Activated gamma-delta T cell (primary cell): ENCODE measurements around the gene NRG2.

Experiments used
- DNase-seq: peaks from one replicate; lab custom pipeline; 2025; lab: John Stamatoyannopoulos, UW

Gene NRG2

GRCh38 chr5:140041099-140041491 is 2.0 kb downstream of the NRG2 start:
- DNase-seq, result no peak

DNA sequence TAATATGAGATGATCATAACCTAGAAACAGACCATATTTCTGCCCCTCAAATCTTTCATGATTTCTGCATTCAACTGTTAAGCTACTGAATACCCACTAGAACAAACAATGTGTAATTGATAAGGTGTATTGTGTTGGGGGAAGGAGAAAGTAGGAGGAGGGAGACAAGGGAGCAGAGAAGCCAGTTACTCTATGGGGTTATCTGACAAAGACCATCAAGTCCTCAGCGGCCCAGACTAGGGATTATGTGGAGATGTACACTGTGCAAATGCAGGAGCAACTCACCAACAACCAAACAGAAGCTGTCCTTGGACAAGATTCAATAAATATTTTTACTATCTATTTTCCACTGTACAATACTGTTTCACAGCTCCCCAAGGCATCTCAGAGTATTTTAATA is 2.7 kb downstream of the NRG2 start:
- DNase-seq, result no peak

GRCh38 chr5:140039561-140039960 is 3.5 kb downstream of the NRG2 start:
- no peak for DNase-seq

GRCh38 chr5:140038373-140038957 is 4.6 kb downstream of the NRG2 start:
- no peak for DNase-seq

DNA sequence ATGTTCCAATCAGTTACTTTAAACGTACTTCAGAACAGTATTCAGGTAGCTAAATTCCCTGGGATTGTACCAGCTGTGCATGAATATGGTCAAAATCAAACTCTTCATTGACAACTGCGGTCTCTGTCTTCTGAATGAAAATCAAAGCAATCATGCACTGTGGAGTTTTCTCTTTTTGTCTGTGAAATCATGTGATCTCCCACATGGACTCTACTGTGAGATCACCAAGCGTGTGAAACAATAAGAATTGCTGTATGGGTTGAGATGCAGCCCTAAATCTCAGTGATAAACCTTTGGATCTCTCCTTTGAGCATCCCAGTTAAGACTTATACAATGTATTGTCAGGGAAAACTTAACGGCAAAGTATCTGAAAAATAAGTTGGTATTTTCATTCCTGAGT is 6.1 kb downstream of the NRG2 start:
- DNase-seq, result no peak

GRCh38 chr5:140035881-140036280 is 7.2 kb downstream of the NRG2 start:
- no peak for DNase-seq

DNA sequence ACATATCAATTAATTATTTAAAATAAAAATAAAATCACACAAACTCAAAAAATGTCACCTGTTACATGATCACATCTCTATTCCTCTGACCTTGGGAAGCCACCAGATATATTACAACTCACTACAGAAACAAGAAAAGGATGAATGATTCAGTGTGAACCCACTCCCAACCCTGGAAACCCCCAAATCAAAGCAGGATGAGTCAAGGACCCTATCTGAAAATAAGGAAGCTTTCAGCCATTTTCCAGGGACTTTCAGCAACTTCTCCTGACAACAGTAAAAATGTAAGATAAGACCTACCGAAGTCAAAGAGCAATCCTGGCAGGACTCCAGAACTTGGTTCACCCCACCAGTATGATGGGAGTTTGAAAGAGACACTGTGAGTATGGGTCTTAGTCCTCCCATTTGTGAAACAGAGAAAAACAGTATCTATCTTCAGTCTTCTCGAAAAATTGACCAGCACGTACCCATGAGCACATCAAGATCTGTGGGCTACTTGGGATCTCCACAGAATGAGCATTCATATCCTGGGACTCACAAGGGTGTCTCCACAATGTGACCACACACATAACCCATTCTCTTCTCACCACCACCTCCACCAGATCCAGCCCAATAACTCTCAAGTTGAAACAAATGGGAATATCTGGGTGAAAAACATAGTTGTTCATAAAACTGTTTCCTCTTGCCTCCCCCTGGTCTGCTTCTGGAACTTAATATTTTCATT is 9.9 kb downstream of the NRG2 start:
- DNase-seq, result no peak

- no peak for DNase-seq
Observed at GRCh38 chr5:140032296-140032695, 10.8 kb downstream of the NRG2 start.

- DNase-seq, result no peak
Observed at GRCh38 chr5:140027807-140028206, 15.3 kb downstream of the NRG2 start.

DNA sequence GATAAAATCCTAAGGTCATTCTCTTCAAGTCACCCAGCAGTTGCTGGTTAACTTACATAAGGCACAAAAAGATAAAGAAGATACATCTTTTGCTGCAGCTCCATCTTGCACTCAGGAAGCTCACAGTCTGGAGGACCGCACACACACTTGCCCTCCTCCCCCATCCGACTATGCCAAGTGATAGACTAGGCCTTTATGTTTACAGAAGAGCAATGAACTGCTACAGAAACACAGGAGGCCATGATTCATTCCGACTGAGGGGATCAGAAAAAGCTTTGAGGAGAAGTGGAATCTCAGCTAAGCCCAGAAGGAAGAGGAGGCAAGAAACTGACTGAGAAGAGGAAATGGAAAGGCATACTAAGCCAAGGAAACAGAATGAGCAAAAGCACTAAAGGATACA is 17.4 kb downstream of the NRG2 start:
- DNase-seq, result no peak

- no peak for DNase-seq
Observed at GRCh38 chr5:140024928-140025327, 18.2 kb downstream of the NRG2 start.

DNA sequence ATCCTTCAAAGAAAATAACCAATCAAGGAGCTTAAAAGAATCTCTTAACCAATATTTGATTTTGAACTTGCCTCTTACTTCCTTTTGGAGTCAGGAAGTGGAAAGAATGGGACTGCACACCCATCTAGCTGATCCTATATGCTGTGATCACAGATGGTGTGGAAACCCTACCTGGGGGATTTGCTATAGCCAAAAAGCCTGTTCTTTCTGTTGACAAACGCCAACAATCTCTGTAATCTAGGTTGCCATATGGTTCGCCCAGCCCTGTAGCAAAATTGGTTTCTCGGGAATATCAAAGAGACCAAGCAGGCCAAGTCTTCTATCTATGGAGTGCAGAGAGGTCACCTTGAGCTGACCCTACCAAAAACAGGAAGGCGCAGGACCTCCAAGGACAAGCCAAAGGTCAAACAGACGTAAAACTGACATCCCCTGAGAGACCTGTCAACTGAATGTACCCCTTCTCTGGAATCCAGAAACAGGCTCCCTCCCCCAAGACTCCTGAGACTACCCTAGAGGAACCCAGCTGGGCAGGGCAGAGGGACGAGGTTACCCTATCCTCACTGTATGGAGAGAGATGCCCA is 19.4 kb downstream of the NRG2 start:
- no peak for DNase-seq

DNA sequence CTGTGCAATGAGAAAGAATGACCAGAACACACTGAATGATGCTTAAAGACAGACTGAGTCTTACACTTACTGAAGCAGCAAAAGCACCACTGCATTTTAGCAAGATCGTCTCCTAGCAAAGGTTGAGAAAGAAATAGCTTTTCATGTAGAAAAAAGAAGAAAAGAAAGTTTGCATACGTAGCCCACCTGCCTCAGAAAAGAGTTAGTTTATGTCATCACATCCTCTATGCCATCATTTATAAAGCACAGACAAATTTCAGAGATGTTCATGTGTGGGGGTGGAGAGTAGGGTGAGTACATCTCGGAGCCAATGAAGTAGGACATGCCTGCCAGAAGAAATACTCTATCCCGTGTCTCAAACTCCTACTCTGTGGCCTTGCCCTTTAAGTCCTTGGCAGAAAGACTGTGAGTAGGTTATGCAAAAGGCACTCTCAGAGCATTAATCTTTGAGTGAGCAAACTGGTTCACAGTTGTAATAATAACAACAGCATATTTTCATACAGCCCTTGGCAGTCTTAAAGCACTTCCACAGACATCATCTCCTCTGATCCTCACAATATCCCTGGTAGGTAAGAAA is 22.4 kb downstream of the NRG2 start:
- DNase-seq, result no peak

- DNase-seq, result no peak
Observed at GRCh38 chr5:140018920-140019644, 24.0 kb downstream of the NRG2 start.

DNA sequence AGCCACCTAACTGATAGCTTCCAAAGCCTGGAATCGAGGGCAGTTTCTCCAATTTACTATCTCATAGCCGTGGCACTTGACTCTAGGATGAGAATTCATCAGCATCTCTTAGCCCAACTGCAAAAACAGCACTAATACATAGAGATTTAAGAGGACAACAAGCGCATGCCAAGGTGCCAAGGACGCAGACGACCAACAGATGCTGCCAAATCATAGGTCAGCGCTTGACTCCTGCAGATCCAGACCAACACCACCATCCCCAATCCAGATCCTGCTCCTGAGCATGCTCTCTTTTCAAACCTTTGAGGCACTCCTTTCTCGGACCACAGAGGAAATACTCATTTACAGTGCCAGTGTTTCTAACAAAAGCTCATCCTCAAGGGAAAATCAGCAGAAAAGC is 24.6 kb downstream of the NRG2 start:
- DNase-seq, result no peak

GRCh38 chr5:140018096-140018481 is 25.0 kb downstream of the NRG2 start:
- no peak for DNase-seq

DNA sequence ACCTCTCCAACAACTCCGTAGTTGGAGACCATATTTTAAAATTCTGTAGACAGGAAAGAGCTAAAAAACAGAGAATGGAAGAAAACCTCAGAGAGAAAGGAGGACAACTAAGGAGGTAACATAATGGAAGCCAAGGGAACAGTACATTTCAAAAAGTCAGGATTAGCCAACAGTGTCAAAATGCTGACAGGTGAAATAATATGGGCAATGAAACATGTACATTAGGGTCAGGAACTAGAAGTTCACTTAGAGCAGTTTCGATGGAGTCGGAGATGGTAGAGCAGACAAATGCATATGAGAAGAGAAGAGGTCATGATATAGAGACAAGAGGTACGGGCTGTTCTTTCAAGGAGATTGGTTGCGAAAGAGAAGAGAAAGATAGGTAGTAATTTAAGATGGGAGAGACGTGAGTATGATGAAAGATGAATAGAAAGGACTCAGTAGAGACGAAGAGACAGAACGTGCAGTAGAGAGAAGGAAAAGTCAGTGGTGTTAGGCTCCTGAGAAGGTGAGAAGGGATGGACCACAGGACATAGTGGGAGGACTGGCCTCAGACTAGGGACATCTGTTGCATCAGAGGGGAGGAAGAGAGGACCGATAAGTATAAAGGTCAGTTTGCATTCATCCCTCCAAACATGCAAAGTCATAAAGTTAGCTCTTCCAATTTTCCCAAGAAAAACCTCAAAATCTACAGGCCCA is 25.6 kb downstream of the NRG2 start:
- no peak for DNase-seq

DNA sequence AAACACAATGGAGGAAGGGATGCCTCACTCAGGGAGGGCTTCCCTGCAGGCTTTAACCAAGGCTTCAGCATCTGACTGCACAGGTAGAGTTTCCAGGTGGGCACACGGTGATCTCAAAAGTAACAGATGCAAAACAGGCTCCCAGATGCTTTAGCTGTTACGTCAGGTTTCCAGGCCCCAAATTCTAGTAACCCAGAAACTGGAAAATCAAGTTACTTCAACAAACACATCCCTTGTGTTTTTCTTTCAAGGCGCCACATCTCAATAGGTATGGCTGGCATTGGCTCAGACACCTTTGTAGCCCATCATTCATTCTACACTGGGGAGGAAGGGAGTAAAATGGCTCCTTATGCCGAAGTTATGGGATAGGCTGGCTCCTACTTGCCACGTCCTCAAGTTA is 27.4 kb downstream of the NRG2 start:
- DNase-seq, result no peak

DNA sequence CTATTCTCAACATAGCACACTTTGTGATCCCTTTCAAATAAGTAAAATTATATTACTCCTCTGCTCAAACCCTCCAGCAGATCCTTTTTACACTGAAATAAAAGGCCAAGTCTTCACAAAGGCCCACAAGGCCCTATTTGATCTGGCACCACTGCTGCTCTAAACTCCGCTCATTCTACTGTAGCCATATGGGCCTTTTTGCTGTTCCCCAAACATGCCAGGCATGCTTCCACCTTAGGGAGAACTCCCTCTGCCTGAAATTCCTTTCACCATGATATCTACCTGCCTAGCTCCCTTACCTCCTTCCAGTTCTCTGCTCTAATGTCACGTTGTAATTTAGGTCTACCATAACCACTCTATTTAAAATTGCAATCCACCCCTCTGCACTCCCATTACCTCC is 28.3 kb downstream of the NRG2 start:
- no peak for DNase-seq

DNA sequence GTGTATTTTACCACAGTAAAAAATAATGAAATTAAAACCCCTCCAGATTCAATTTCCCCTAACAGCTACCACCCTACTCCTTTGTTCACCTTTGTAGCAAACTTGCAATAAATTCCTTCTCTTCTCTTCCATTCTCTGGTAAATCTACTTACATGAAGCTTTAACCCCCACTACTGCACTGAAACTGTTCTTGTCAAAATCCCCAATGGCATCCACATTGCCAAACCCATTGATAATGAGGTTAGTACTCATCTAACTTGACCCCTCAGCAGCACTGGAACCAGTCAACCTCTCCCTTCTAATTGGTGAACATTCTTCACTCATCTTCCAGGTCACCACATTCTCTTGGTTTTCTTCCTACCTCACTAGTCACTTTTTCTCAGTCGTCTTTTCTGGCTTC is 29.6 kb downstream of the NRG2 start:
- no peak for DNase-seq

- no peak for DNase-seq
Observed at GRCh38 chr5:140012443-140012842, 30.7 kb downstream of the NRG2 start.

DNA sequence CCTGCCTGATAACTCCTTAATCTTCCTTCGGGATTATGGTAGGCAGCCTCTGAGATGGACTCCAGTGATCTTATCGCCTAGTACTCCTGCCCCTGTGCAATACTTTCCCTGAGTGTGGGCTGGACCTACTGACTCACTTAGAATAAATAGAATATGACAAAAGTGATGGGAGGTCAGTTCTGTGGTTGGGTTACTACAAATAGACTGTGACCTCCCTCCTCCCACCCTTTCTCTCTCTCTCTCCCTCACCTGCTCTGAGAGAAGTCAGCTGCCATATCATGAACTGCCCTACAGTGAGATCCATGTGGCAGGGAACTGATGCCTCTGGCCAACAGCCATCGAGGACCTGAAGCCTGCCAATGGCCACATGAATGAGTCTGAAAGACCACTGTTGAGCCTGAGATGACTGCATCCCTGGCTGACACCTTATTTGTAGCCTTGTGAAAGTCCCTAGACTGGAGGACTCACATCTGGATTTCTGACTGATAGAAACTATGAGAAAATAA is 31.7 kb downstream of the NRG2 start:
- no peak for DNase-seq
